ENCODE results near the gene TM9SF2.
"Not testable (repeated sequence)": the region's sequence is repeated elsewhere in the genome, so short reads cannot be mapped to it uniquely, and the experiment has no call there.

TM9SF2 gene

DNA sequence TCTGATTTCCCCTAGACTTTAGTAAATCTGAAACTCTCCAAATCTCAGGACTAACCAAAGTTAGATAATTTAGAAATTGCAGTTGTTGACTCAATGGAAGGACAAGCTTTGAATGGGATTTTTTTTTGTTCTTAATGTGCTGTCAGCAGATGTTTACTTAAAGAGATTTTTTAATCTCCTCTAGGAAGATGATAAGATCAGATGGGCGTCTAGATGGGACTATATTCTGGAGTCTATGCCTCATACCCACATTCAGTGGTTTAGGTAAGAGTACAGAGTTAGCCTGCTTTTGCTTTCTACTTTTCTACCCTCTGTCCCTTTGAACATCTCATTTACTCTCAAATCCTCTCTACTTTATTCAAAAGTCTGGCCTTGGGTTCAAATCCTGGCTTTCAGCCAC, 39.3 kb downstream of the TM9SF2 start:
- FAIRE-seq: no peak

DNA sequence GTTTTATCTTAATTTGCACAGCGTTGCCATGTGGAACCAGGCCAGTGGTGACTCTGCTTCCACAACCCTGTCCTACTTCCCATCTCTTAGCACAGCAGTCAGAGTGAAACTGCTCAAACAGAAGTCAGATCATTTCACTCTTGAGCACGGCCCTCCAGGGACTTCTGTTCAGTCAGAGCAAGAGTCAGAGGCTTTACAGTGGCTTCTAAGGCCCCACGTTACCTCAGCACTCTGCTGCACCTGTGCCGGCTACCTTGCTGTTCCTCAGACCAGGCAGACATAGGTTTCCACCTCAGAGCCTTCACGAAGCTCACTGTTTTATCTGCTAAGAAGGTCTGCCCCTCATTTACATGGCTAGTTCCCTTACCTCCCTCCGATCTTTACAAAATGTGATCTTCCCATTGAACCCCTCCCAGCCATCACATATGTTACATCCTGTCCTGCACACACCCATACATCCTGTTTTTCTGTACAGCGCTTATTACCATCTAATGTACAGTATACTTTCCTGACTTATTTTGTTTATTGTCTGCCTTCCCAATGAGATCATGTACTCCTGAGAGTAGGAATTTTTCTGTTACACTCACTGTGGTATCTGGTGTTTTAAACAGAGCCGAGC, 41.6 kb downstream of the TM9SF2 start:
- no peak for FAIRE-seq

DNA sequence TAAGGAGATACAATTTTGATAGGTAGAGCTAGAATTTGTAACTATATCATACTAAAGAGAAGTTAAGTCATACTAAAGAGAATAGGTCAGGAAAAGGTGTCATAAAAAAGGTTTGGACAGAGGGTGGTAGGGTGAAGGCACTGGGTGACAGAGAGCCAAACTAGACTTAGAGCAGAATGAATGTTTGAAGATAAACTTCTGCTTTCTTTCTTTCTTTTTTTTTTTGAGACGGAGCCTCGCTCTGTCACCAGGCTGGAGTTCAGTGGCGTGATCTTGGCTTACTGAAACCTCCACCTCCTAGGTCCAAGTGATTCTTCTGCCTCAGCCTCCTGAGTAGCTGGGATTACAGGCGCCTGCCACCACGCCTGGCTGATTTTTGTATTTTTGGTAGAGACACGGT, 44.1 kb downstream of the TM9SF2 start:
- FAIRE-seq: no peak

DNA sequence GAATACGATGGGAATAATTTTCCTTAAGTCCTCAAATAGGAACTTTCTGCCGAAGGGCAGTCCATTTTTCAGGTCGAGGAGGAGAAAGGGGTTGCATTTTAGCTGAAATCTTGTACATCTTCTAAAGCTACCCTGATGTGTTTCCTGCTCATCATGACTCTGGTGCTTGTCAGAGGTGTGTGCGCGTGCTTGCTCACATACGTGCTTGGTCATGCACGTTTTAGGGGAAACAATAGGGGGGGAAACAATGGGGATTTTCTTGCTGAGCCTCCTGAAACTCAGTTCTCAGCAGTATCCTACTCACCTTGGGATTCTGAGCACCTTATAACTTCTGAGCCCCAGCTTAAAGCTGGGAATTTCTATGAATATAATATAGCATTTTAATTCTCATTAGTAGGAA, 44.7 kb downstream of the TM9SF2 start:
- FAIRE-seq: no peak

DNA sequence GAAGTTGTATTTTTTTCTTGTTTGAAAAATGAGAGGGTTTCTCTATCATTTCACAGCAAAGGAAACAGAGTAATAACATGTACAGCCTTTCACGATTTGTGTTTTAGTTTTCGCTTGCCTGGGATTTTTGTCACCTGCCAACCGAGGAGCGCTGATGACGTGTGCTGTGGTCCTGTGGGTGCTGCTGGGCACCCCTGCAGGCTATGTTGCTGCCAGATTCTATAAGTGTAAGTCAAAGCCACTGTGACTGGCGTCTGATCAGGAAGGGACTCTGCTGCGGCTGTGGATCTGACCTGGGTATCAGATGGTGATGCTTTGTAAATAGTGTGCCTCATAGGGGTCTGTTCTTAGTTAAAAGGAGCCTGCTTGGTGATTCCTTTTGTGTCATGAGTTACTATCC, 45.6 kb downstream of the TM9SF2 start:
- no peak for FAIRE-seq

DNA sequence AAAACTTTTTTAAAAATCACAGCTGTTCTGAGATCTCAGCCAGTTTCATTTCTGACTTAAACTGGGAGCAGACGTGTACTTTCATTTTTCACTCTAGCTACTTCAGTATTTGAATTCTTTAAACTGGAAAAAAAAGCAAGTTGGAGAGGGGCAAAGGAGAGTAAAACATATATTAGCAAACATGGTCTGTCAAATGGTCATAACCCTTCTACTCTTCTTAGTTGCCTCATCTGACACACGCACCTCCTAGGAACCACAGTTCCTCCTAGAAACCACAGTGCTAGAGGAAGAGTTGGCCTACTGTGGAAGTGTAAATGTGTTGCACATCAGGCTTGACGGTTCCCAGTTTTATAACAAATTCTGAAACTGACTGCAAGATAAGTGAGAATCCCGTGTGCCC, 47.2 kb downstream of the TM9SF2 start:
- no peak for FAIRE-seq

DNA sequence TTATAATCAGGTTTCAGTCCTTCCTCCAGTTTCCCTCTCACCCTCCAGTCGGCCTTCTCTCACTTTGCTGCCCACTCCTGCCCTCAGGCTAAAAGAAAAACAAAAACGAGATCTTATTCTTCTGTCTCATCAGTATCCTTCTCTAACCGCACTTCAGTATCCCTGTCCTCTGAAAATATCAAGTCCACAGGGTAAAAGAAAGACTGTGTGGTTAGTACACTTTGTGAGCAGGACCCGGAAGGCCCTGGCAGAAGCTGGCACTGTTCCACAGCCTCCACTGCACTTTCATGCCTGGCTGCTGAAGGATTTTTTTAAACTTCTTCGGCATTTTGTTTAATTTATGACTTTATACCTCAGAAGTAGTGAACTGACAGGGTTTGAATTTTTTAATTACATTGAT, 51.8 kb downstream of the TM9SF2 start:
- no peak for FAIRE-seq

DNA sequence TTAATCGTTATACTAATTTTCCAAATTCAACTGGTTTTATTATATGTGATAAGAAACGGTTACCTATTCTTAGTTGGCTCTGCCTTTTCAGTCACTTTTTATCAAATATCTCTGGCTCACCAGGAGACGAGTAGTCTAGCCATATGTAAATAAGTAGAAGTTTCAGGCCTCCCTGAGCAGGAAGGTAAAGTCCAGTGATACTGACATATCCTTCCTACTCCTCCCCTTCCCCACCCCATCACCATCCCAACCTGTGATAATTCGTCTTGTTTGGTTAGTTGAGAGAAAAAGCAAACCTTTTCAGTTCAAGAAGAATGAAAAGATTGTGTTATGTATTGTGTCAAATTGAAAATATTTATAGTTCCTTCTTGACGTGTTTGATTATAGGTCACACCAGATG, 53.9 kb downstream of the TM9SF2 start:
- FAIRE-seq: no peak

DNA sequence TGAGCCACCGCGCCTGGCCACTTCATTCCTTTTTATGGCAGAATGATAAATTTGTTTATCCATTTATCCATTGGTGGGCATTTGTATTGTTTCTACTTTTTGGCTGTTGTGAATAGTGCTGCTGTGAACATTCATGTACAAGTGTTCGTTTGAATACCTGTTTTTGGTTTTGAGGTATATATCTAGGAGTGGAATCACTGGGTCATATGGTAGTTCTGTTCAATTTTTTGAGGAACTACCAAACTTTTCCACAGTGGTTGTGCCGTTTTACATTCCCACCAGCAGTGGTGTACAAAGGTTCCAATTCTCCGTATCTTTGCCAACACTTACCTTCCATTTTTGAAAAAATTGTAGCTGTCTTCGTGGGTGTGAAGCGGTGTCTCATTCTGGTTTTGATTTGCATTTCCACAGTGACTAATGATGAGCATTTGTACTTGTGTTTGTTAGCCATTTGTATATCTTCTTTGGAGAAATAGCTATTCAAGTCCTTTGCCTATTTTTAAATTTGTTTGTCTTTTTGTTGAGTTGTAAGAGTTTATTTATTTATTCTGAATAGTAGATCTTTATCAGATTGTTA, 55.7 kb downstream of the TM9SF2 start:
- no peak for FAIRE-seq

DNA sequence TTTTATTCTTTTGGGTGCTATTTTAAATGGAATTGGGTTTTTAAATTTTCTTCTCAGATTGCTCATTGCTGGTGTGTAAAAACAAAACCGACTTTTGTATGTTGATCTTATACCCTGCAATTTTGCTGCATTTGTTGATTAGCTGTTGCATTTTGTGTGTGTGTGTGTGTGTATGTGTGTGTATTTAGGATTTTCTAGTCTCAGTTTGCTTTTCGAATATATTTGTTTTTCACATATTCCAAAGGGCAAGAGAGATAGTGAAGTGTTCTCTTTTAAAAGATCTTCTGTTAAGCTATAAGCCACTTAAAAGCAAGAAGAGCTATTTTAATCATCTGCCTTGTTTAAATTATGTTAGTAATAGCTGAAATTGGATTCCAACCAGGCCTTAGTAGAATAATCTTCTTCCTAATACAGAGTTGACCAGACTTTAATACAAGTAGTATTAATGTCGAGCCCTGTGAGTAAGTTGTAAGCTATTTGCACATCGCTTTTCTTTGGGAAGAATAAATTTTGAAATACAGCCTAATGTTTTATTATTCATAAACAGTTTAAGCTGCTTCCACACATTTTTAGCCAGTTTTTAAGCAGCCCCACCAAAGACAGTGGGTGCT, 57.4 kb downstream of the TM9SF2 start:
- no peak for FAIRE-seq

DNA sequence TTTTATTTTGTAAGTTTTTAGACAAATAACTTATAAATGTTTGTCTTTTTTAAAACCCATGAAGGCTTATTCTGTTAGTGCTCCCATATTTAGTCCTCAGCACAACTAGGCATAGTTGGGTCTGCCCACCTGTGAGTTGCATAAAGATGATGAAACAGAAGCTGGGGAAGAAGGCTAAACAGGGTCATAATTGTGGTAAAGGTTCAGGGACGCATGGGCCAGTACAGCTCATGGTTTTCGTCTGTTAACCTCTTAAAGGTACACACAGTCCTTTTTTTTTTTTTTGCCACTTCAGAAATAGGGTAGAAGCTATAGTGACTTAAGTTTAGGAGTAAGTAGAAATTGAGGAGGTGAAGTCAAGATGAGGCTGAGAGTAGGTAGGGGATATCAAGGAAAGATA, 58.3 kb downstream of the TM9SF2 start:
- FAIRE-seq: no peak

DNA sequence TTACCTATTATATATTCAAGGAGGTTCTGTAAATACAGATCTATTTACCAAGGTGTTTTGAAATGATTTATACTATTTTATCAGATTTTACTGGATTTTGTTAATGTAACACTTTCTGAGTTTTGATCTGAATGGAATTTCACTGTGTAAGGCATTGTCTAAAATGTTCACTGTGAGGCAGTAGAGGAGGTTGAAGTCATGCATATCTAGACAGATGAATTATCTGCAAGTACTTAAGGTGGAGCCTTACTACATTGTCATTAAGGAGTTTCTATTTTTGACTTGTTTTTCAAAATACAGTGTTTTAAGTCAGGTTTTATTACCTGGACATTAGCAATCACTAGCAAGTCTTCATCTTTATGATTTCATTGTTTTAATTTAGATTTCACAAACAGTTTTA, 62.1 kb downstream of the TM9SF2 start:
- FAIRE-seq: no peak

DNA sequence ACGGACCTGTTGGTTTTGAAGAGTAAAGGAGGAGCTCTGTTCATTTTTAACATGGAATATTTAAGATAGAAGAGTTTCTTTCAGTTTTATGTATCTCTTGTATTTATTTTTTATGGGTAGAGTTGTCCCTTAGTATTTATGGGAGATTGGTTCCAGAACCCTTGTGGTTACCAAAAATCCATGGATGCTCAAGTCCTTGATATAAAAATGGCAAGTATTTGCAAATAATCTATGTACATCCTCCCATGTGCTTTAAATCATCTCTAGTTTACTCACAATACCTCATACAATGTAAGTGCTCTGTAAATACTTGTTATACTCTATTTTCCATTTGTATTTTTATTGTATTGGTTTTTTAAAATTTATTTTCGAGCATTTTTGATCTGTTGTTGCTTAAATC, 63.1 kb downstream of the TM9SF2 start:
- no peak for FAIRE-seq

DNA sequence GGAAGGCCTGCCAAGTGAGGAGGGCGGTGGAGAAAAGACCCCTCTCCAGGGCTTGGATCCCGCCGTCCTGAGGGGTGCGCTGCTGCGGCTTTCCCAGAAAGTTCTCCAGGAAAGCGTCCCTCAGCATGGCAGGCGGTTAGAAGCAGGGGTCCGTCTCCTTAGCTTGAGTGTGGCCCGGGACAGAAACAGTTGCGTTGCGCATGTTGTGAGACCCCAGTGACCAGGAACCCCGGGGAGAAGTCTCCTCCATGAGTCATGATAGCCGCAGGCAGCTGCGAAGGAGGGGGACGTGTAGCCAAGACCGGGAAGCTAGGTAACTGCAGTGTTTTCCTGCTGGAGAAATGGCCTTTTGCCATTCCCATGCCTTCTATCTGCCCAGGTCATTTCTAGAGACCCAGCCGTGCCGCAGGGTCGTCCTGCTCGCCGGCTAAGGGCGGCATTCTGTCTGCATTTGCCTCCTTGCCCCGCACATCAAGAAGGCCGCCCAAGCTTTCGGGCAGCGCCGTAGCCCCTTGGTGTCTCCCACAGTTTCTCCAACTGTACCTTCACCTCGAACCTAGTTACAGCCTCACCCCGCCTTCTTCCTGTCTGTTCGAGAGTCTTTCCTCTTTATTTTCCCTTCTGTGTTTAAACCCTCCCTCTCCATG, 64.3 kb downstream of the TM9SF2 start:
- no peak for FAIRE-seq

DNA sequence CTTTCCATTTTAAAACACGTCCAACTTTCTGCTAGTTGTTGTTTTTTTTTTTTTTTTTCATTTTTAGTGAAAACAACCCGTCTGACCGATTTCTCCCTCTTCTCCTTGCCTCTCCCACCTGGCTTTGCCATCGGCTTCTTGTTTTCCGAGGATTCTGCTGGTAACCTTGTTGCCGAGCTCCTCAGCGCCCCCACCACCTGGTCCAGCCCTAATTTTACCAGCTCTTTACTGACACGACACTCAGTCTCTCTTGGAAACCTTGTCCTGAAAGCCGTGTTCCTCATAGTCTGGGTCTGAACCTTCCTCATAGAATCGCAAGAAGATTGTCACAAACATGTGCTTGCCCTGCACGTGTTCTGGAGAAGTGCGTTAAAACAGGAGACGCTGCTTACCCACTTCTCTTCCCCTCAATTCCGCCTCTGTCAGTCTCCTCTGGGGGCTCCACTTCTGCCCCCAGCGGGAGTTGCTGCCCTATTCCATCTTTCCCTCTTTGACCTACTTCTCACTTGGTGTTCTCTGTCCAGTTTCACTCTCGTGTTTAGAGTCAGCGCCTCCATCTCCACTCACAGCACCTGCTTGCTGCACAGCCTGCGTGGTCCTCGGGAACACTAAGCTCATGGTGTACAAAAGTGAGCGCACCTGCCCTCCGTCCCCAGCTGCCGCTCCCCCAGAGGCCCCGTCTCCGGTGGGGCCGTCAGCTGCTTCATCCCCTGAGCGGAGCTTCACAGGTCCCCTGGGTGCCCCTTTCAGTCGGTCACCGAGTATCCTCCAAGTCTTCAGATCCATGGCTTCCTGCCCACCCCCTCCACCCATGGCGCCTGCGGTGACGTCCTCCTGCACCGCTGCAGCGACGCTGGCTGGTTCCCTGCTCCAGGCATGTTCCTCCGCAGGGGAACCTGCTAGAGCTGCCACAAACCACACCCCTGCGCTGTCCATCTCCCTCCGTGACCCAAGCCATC, 65.1 kb downstream of the TM9SF2 start:
- no peak for FAIRE-seq

DNA sequence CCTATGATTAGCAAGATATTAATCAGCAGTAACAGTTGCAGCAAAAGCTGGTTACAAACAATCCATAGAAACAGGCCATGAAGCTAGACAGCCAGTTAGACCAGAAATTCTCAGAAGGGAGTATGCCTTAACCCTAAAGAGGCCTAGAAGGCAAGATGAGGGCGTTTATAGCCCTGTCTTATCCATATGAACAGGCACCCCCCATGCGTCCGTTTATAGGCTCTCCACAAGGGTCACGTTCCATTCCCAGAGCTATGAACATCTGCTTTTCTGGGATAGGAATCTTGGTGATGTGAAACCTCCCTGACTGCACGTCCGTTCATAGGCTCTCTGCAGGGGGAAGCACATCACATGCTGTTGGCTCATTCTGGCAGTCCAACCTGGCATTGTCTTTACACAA, 67.6 kb downstream of the TM9SF2 start:
- FAIRE-seq: not testable (repeated sequence)

DNA sequence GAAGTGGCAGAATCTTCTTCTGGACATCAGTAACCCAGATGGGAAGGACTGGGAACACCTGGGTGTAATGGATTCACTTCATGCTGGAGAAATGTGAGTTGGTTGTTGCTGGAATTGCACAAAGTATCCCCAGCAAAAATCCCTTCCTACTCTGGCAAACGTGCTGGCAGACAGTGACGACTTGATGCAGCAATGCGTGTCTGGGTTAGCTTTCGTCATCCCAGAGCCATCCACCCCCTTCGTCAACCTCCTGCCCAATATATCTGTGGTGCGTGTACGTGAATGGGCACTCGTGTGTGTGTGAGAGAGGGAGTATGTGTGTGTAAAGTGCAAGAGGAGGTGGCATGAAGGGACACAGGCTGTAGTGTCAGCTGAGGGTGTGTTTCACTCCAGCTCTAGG, 70.9 kb downstream of the TM9SF2 start:
- no peak for FAIRE-seq

DNA sequence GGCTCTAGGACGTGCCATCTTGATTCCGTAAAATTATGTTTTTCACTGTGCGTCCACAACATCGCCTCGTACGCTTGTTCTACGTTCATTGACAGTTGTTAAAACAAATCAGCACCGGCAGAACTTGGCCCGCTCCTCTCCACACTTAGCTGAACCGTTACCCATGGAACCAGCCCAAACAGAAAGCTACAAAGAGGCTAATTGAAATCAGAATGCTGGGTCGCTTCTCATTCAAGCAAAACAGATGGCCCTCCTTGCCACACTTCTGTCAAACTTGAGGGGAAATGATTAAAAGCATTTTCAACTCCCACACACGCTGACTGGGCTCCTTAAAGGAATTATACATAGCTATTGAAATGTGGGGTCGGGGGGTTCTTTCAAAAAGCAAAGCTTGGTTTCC, 71.6 kb downstream of the TM9SF2 start:
- no peak for FAIRE-seq

DNA sequence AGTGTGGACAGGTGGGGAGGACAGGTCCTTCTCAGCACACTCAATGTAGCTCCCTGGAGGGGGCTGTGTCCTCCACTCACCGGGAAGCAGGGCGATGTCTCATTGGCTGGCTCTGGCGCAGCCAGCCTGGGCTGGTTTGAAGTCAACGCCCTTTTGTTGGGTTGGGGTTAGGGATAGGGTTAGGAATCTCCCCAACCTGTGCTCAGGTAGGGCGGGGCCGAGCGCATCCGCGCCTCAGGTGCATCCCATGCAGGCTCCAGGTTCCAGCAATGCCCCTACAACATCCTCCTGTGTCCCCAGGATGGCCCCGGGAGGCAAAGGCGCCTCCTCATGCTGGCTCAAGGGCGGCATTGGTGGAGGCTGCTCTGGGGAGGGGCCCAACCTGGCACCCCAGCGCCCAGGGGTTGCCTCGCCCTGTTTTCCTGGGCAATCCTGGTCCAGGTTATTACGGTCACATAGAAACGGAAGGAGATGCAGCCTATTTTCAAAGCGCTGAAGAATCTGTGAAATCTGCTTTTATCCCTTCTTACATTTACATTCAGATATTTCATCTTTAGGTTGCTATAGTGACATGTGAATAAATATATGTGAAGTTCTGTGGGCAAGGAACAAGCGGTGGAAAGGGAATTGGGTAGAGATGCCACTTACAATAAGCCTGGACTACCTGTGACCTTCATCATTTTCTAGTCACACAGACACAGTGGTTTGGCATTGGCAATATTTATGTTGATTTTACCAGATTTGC, 74.3 kb downstream of the TM9SF2 start:
- FAIRE-seq: no peak

DNA sequence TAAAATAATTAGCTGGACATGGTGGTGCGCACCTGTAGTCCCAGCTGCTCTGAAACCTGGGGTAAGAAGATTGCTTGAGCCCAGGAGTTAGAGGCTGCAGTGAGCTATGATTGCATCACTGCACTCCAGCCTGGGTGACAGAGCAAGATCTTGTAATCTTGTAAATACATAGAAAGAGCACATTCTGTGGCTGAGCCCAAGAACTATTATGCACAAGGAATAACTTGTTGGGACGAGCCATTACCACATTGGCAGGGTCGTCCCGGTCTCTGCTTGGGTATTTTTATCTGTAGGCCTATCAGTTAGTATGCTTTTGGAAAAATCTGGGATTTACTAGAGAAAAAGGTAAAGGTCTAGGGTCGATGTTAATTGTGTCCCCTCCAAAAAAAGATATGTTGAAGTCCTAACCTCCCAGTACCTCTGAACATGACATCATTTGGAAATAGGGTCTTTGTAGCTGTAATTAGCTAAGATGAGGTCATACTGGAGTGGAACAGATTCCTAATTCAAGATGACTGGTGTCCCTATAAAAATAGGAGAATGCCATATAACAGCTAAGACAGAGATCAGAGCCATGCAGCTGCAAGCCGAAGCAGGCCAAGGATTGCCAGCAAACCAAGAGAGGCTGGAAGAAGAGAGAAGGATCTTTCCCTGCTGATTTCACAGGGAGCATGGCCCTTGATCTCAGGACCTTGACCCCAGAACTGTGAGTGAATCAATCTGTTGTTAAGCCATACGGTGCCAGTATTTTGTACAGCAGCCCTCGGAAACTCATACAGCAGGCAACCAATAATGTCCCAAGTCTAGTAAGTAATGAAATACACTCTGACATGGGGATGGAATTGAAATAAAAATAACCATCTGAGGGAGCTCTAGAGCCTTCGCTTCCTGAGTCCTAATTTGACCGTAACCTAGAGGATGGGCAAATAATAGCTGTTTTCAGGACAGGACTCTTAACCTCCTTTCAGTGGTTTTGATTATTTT, 77.0 kb downstream of the TM9SF2 start:
- peak; percentile 94 for FAIRE-seq

All from G401.6 (cell line).